Breast epithelium (tissue), 3 donors: ENCODE measurements around the gene CFAP45.

Experiments used
- CTCF ChIP-seq, 3 donors: fragments of 450-650 bp; IDR thresholded peaks; one replicate each; pipeline ENCODE4 v1.5.1; 2016 to 2017; ENCODE audit warnings: antibody characterized with exemption in 3 of 3, mild to moderate bottlenecking in 3 of 3, moderate library complexity in 3 of 3
- POLR2A ChIP-seq: fragments of 450-650 bp; IDR thresholded peaks from one replicate; pipeline ENCODE4 v1.6.1; 2016; ENCODE audit warnings: antibody characterized with exemption, mild to moderate bottlenecking, moderate library complexity
- POLR2AphosphoS5 ChIP-seq, 3 donors: sonication (generic); formaldehyde crosslinking; IDR thresholded peaks; one replicate each; pipeline ENCODE4 v1.6.1; 2017; ENCODE audit warnings: antibody characterized with exemption in 3 of 3

GRCh38 chr1:159851407-159851806 is 48.6 kb downstream of the CFAP45 start:
- TF ChIP-seq POLR2A = no peak
- no peak for TF ChIP-seq CTCF (IDR thresholded peaks at IDR 0.05)
- TF ChIP-seq POLR2AphosphoS5 (IDR thresholded peaks at IDR 0.05) = no peak
